OCI-M2 (cell line): ENCODE results near the gene UTS2R.
A peak's percentile ranks its signal among the peaks of the same experiment; 100 is the strongest.
"Not testable (repeated sequence)": the region's sequence is repeated elsewhere in the genome, so short reads cannot be mapped to it uniquely, and the experiment has no call there.

Experiments
- DNase-seq: peaks from one replicate; lab custom pipeline; 2025; ENCODE audit not compliant: unreplicated experiment; lab: John Stamatoyannopoulos, UW

Gene UTS2R

GRCh38 chr17:82334204-82334621 is 37.4 kb upstream of the UTS2R start:
- no peak for DNase-seq

- no peak for DNase-seq
Observed at GRCh38 chr17:82334622-82335394, 36.8 kb upstream of the UTS2R start.

GRCh38 chr17:82338858-82339633 is 32.5 kb upstream of the UTS2R start:
- DNase-seq: no peak

- no peak for DNase-seq
Observed at GRCh38 chr17:82339634-82340580, 31.7 kb upstream of the UTS2R start.

GRCh38 chr17:82342361-82343079 is 29.0 kb upstream of the UTS2R start:
- DNase-seq: no peak

GRCh38 chr17:82343560-82343959 is 28.0 kb upstream of the UTS2R start:
- DNase-seq: no peak

GRCh38 chr17:82344175-82344907 is 27.2 kb upstream of the UTS2R start:
- no peak for DNase-seq

GRCh38 chr17:82345151-82345976 is 26.2 kb upstream of the UTS2R start:
- peak; percentile 45 for DNase-seq

GRCh38 chr17:82346342-82347300 is 24.9 kb upstream of the UTS2R start:
- DNase-seq: no peak

GRCh38 chr17:82347994-82348393 is 23.6 kb upstream of the UTS2R start:
- DNase-seq: not testable (repeated sequence)

GRCh38 chr17:82348434-82348833 is 23.1 kb upstream of the UTS2R start:
- no peak for DNase-seq

- DNase-seq: no peak
Observed at GRCh38 chr17:82348866-82349265, 22.7 kb upstream of the UTS2R start.

- DNase-seq: no peak
Observed at GRCh38 chr17:82349287-82349701, 22.3 kb upstream of the UTS2R start.

GRCh38 chr17:82350182-82351030 is 21.2 kb upstream of the UTS2R start:
- no peak for DNase-seq

- no peak for DNase-seq
Observed at GRCh38 chr17:82351254-82351712, 20.3 kb upstream of the UTS2R start.

GRCh38 chr17:82351713-82352488 is 19.7 kb upstream of the UTS2R start:
- peak; percentile 12 for DNase-seq
